ENCODE data around the gene DHRS9.
"Not testable (repeated sequence)": the region's sequence is repeated elsewhere in the genome, so short reads cannot be mapped to it uniquely, and the experiment has no call there.

Gene DHRS9

DNA sequence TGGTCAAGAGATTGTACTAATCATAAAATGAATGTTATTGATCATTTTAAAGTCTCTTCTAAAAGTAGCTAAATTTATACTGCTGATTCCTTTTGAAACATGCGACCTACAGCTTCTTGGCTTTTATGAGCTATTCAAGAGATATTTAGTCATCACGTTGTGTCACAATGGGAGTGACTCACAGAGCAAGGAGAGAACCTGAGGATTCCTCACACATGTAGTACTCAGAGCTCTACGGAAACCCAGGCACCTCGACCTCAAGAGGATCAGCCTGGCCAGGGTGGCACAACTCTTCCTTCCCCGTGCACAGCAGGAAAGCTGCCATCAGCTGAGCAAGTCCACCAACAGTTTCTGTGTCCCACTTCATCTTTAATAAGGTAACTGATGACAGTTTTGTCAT lies at the start of gene DHRS9:
Gene DHRS9 (plus strand): TSS at position 223 of the 400 bp plus-strand sequence. CDS start 12,019 bp downstream, outside the sequence.
- no peak for DNase-seq (ENCODE audit: low spot score)

DNA sequence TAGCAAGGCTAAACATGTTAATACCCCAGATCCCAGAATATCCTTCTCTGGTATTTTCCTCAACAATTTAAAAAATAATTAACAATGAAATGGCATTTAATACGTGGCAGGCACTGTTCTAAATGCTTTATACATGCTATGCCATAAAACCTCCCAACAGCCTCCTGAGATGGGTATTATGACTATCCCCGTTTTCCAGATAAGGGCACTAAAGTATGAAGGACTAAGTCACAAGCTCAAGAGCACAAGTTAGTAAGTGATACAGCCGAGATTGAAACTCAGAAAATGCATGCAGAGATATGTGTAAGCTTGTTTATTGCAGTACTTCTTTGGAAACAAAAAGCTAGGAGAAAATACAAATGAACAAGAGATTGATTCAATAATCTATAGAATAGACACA lies 46.2 kb upstream of the DHRS9 start:
- no peak for DNase-seq (ENCODE audit: low spot score)

DNA sequence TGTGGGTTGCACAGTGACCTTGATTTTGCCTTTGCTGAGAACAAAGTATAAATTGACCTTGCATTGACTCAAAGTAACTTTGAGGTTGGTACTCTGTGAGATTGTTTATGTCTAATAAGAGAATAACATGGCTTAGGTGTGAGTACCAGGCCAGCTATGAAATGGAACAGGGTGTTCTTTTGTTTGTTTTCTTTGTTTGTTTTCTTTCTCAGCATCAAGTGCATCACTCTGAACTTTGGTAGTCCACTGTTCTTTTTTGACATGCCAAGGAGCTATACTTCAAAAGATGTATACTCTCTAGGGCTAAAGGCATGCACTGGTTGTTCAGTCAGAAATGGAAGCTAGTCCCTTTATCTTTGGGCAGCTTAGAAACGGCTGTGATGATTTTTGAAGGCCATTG lies 43.3 kb upstream of the DHRS9 start:
- no peak for DNase-seq (ENCODE audit: low spot score)

DNA sequence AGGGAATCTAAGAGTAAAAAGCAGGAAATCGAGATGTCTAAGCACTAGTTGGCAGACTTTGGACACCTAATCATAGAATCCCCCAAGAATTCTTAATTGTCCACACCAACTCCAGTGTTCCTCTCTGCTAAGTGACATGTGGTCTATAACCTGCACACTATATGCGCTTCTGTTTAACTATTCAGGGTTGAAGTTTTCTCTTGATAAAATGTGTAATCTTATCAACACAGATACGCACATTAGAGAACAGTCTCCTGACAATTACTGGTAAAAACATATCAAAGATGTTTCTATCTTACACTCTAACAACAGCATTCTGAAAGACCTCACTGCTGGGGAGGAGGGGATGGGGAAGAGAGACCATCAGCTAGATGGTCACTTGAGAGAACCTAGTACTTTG lies 42.1 kb upstream of the DHRS9 start:
- DNase-seq (ENCODE audit: low spot score): no peak

DNA sequence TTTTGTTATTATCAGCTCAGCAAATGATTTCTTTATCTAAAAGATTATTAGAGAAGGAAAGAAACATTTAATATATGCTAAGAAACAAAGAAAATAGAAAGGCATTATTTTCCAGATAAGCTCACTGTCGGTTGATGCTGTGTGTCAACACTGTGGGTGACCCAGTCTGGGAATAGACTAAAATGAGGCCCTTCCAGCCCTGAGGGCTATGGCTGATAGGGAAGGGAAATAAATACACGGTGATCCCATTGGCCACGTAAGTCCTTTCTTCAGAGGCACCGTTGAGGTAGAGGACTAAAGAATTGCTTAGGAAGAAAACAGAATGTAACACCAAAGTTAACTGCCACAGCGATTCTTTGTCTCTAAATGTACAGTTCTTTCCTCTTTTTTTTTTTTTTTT lies 40.0 kb upstream of the DHRS9 start:
- DNase-seq (ENCODE audit: low spot score): no peak

DNA sequence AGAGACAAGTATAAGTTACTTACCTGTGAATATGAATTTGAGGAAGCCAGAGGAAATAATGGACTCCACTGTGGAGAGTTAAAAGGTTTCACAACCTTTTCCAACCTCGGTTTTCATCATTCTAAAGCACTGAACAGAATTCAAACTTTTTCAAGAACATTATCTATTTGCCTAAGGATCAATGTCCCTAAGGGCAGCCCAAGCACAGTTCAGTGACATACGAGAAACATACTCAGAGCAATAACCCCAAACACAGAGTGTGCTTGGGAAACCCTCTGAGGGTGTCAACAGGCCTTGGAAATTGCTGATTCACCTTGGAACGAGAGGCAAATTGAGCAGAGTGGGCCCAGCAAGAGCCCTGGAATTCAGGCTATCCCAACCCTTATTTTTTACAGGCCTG lies 38.2 kb upstream of the DHRS9 start, which contains the start of gene ABCB11:
Gene ABCB11 (minus strand): TSS at position 123 of the 400 bp plus-strand sequence. CDS start 13,199 bp downstream, outside the sequence.
- no peak for DNase-seq (ENCODE audit: low spot score)

DNA sequence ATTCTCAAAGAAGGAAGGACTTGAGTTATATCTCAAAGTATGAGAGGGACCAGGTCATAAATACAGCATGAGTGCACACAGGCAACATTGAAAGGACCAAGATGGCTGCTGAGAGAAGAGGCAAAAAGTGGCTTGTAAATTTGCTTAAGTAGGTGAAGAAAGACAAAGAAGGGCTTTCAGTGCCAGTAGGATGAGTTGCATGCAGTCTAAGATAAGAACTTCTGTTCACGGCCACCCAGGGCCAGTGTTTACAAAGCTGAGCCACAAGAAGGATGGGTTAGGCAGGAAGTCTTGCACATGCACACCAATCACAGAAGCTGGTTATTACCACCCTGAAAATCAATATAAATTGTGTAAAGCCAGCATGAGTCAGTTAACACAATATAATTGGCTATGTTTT lies 35.1 kb upstream of the DHRS9 start:
- no peak for DNase-seq (ENCODE audit: low spot score)

DNA sequence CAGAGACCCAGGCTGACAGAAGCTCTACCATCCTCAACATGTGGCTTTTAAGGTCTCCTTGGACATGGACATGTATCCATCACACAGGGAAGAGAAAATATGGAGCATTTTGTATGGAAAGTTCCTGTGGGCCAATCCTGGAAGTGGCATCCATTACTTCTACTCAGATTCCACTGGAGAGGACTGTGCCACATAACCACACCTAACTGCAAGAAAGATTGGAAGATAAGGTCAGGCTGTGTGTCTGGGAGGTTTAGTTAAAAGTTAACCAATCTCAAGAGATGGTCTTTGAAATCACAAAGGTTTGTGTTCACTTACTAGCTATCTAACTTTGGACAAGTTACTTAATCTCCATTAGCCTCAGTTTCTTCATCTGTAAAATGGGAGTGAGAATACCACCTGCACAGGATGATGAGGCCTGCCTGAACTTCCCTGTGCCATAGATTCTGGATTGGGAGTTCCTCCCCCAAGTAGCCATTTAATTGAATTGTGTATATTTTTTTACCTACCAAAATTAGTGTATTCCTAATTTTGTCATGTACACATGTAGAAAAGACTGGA lies 34.3 kb upstream of the DHRS9 start:
- DNase-seq (ENCODE audit: low spot score): no peak

DNA sequence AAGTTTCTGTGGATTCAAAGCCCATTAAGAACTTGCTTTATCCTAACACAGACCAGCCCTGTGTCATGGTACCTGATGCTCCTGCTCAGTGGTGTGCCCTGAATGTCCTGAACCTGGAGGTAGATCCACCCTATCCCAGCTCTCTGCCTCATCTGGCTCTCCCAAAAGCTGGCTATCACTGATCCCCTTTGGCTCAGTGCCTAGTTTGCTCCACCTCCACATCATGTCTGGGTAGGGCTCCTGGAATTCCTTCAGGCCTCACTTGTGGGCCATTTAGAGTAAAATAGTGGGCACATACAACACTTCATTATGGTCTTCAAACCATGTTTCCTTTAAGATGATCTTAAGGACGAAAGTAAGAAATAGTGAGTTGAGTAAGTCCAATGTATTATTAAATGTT lies 33.5 kb upstream of the DHRS9 start:
- DNase-seq (ENCODE audit: low spot score): no peak

DNA sequence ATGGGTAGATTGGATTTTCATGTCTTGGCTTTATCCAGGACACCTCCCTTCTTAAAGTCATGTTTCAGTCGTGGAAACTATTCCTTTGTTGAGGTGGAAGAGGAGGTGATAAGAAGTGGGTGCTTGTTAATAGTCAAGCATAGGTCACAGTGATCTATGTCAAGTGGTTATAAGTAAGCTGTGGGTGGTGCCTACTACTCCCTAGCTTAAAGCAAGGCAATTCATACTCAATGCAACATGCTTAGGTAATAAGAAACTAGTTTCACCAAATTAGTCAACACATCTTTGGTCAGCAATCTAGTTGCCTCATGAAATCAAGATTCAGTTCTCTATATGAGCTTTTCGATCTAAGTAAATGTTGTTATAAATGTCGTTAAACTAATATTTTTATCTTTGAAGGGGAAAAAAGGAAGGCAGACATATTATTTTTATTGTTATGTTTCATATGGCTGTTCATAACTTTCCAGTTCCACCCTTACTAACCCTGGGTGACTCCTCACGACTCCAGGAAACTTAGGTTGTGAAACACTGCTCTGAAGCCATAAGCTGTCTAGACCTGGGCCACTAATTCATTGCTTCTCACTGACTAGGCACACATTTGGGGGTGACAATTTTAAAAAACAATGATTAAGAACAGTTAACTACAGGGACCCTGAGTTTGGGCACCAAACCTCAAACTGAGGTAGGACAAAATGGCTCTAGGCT lies 32.5 kb upstream of the DHRS9 start:
- no peak for DNase-seq (ENCODE audit: low spot score)

DNA sequence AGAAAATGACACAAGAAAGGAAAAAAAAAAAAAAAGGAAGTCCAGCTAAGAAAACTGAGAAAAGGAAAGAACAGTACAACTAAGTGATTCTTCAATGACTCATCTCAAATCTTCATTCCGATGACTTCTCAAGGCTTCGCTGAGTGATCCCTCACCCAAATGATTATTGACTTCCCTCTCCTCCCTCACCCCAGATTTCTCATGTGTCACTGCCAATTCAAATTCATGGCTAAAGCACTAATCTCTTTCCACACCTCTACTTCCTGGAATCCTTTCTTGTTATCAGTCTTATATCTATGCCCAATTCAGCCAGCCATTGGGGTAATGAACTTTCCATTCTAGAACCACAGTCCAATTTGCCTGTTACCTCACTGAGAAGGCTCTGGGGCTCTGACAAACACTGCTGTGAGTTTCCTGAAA lies 31.0 kb upstream of the DHRS9 start:
- DNase-seq (ENCODE audit: low spot score): no peak

DNA sequence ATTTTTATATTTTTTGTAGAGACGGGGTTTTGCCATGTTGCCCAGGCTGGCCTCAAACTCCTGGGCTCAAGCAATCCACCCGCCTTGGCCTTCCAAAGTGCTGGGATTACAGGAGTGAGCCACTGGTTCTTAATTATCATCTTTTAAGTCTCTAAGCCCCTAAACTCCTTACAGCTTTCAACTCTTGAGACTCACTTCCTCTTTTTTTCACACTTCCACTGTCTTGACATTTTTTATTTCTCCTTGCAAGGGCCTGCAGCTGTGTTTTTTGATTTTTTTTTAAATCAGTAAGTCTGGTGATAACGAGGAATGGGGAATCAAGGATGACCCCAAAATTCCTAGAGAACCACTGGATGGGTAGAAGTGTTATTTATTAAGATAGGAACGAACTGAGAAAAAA lies 29.7 kb upstream of the DHRS9 start:
- no peak for DNase-seq (ENCODE audit: low spot score)

DNA sequence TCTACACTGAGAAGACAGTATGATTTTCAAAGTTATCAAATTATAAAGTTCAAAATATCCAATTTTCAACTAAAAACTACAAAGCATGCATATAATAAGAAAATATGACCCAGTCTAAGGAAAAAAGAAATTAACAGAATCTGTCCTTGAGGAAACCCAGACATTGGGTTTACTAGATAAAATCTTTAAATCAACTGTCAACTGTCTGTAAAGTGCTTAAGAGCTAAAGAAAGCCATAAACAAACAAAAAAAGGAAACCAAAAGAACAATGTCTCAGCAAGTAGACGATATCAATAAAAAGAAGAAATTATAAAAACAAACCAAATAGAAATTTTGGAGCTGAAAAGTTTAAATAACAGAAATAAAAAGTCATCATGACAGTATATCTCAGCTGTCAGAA lies 27.8 kb upstream of the DHRS9 start:
- no peak for DNase-seq (ENCODE audit: low spot score)

DNA sequence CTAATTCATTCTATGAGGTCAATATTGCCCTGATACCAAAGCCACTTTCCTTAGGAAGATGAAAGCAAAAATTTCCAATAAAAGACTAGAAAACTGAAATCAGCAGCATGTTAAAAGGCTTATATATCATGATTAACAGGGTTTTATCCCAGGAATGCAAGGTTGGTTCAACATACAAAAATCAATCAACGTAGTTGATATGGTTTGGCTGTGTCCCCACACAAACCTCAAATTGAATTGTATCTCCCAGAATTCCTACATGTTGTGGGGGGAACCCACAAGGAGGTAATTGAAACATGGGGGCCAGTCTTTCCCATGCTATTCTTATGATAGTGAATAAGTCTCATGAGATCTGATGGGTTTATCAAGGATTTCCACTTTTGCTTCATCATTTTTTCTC lies 26.5 kb upstream of the DHRS9 start:
- DNase-seq (ENCODE audit: low spot score): no peak

DNA sequence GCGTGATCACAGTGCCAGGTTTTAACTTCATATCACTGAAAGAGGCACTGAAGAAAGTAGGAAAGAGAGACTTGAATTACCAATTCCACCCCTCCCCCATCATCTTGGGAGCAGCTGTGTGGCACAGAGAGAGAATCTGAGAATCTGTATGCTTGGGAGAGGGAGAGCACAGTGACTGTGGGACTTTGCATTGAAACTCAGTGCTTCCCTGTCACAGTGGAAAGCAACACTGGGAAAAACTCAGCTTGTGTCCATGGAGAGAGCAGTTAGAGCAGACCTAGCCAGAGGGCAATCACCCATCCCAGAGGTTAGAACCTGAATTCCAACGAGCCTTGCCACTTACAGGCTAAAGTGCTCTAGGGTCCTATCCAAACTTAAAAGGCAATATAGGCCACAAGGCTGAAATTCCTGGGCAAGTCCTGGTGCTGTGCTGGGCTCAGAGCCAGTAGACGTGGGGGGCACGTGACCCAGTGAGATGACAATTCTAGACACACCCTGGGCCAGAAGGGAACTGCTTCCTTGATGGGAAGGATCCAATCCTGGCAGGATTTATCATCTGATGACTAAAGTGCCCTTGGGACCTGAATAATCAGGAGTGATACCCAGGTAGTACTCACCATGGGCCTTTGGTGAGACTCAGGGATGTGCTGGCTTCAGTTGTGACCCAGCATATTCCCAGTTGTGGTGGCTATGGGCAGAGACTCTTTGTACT lies 22.8 kb upstream of the DHRS9 start:
- no peak for DNase-seq (ENCODE audit: low spot score)

DNA sequence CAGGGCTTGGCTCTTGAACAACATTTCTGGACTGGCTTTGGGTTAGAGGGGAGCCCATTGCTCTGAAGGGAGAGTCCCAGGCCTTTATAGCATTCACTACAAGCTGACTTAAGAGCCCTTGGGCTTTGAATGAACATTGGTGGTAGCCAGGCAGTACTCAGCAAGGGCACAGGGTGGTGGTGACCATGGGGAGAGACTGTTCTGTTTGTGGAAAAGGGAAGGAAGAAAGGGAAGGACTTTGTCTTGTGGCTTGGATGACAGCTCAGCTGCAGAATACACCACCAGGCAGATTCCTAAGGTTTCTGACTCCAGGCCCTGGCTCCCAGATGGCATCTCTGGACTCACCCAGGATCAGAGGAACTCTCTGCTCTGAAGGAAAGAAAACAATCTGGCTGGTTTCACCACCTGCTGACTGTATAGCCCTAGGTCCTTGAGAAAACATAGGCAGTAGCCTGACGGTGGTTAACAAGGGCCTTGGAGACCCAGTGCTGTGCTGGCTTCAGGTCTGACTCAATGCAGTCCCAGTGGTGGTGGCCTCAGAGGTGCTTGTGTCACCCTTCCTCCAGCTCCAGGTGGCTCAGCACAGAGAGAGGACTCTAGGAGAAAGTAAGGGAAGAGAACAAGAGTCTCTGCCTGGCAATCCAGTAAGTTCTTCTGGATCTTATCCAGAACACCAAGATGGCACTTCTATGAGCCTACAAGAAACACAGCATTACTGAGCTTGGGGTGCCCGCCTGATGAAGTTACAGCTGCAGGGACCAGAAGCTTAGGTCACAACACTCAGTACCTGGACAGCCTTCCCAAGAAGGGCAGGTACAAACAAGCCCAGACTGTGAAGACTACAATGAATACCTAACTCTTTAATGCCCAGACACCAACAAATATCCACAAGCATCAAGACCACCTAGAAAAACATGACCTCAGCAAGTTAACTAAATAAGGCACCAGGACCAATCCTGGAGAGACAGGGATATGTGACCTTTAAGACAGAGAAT lies 21.8 kb upstream of the DHRS9 start:
- no peak for DNase-seq (ENCODE audit: low spot score)

DNA sequence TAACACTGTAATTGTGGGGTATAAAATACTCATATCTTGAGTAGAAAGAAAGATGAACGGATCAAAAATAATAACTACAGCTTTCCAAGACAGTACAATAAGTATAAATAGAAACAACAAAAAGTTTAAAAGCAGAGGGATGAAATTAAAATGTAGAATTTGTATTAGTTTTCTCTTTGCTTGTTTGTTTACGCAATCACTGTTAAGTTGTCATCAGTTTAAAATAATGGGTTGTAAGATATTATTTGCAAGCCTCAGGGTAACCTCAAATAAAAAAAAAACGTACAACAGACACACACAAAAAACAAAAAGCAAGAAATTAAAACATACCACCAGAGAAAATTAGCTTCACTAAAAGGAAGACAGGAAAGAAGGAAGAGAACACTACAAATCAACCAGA lies 20.2 kb upstream of the DHRS9 start:
- DNase-seq (ENCODE audit: low spot score): no peak

DNA sequence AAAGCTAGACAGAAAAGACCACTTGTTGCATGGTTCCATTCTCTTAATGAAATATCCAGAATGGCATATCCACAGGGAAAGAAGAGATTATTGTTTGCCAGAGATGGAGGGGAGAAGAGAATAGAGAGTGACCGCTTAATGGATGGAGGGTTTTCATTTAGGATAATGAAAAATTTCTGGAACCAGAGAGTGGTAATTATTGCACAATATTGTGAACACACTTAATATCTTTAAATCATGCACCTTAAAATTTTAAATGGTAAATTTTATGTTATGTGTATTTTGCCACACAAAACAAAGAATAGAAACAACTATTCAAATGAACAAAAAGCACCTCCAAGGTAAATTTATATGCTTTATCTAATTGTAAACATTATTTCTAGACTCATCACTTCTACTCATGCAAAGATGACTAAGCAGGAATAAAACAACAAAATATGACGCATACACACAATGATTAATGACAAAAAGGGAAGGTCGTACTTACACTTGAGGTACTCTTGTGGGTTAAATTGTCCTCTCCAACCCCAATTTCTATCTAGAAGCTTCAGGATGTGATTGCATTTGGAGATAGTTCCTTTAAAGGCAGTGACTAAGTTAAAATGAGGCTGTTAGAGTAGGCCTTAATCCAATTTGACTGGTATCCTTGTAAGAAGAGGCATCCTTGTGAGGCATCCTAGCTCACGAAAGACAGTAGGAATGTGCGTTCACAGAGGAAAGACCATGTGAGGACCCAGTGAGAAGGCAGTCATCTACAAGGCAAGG lies 18.7 kb upstream of the DHRS9 start:
- no peak for DNase-seq (ENCODE audit: low spot score)

DNA sequence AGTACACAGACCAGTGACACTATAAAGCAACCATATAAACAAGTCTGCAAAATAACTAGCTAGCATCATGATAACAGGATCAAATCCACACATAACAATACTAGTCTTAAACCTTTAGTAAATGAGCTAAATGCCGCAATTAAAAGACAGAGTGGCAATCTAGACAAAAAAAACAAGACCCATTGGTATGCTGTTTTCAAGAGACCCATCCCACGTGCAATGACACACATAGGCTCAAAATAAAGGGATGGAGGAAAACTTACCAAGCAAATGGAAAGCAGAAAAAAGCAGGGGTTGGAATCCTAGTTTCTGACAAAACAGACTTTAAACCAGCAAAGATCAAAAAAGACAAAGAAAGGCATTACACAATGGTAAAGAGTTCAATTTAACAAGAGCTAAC lies 14.8 kb upstream of the DHRS9 start:
- not testable (repeated sequence) for DNase-seq (ENCODE audit: low spot score)

DNA sequence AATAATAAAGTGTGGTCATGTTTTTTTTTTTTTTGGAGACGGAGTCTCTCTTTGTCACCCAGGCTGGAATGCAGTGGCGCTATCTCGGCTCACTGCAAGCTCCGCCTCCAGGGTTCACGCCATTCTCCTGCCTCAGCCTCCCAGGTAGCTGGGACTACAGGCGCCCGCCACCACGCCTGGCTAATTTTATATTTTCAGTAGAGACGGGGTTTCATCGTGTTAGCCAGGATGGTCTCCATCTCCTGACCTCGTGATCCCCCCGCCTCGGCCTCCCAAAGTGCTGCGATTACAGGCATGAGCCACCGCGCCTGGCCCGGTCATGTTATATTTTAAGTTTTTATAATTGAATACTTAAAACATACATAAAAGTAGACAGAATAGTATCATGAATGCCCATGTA lies 5.2 kb upstream of the DHRS9 start:
- DNase-seq (ENCODE audit: low spot score): not testable (repeated sequence)

DNA sequence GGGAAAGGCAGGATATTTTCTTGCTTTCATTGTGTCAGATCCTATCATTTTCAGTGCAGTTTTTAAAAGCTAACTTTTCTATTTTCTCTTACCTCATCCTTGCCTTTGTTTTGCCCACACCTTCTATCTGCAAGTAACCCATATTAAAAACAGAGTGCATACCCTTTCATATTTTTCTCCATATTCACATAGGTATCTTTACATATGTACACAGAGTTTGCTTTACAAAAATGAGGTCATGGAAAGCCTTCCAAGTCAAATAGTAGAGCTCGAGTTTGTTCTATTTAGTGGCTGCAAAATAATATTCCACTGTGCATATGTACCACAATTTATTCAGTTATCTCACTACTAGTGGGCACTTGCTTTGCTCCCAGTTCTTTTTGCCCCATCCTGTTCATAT lies 3.9 kb upstream of the DHRS9 start:
- DNase-seq (ENCODE audit: low spot score): no peak

All from CD4-positive, alpha-beta T cell treated with Interleukin-2 at 100 ng/mL for 4 hours (primary cell).